ENCODE measurements around the gene SLC28A3.

Gene SLC28A3

GRCh38 chr9:84296146-84296843 is 44.3 kb downstream of the SLC28A3 start:
- DNase-seq = no peak

DNA sequence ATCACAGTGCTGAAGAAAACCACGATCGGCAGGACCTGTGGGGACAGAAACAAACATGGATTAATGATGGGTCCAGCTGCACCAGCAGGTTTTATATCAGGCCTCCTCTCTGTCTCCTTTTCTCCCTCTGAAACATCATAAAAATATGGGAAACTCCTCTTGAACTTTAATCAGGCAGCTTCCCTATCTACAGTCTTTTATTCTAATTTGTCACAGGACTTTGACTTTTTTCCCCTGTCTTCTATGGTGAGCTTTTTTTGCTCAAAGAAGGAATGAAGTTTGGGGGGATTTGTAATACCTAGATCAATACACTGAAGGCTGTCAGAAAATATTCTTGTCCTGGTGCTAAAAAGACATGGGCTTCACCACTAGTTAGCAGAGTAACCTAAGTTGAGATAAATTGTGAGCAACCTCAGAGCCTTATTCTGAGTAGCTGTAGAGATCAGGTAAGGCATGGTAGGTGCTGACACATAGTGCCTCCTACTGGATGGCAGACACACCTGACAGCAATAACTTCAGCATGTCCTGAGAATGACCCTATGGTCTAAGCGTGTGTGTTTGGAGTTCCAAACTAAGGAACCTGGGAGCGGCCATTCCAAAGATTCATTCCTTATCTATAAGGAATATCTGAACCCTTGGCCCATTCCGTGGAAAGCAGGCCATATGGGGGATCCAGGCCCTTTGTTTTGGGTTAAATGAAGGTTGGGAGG is 46.2 kb downstream of the SLC28A3 start:
- DNase-seq = no peak

DNA sequence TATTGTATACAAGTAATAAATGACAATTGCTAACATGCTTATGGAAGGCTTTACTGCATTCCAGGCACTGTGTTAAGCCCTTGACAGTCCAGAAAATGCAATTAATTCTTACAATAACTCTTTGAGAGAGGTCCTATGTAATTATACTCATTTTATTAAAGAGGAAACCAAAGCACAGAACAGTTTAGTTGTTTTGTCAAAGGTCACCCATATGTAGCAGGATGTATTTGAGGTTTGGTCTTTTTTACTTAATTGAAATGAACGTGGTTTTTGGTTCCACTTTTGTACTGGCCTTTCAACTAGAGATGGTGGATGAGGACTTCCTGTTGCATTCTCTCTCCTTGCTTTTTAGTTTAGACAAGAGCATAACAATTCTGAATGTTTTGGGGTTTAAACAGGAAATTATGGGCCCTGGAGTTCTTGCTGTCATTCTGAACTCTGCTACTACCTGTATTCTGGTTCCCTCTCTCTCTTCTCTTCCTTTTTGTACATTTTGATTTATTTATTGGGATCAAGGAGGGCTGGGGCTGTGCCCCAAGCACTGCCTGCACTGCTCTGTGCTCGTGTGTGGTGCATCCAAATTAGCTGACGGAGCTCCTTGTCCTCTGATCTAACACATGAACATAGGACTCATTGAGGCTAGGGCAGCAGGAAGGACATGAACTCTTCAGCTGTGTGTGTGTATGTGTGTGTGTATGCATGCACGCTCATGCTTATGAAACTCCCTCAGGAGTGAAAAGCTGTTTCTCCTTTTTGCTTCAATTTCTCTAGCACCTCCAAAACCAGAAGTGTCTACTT is 47.4 kb downstream of the SLC28A3 start:
- no peak for DNase-seq

- no peak for DNase-seq
Observed at GRCh38 chr9:84285381-84285780, 55.2 kb downstream of the SLC28A3 start.

- DNase-seq = no peak
Observed at GRCh38 chr9:84283946-84284345, 56.6 kb downstream of the SLC28A3 start.

DNA sequence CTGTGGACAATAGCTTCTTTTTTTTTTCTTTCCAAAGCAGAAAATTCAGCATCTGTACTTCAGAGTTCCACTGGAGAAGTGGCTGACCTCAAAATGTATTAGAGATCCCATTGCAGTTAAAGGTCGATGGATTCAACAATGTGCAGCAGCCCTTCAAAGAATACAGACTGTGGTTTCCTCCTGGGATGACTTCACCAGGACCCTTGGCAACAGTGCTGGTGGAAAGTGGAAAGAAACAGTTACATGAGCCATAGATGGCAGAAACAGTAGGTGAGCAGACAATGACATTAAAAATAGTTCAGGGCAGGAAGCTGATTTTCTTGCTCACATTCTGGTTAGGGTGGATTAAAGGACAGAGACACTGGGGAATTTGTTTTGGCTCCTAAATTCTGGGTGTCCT is 62.4 kb downstream of the SLC28A3 start:
- DNase-seq = no peak

GRCh38 chr9:84277646-84278045 is 62.9 kb downstream of the SLC28A3 start:
- no peak for DNase-seq

DNA sequence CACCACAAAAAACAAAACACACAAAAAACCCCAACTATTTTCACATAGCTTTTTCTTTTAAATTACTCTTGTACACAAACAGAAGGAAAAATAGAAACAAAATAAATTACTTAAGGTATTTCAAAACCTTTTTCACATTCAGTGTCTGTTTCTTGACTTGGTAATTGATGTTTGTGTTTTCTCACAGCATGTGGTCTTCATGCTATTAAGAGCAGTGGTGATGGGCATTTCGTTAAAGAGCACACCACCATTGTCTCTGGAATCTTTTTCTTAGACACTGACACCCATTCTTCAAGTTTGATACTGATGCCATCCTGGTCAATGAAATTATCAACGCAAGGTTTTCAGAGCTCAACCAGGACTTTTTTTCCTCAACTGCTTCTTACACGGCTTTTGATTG is 63.8 kb downstream of the SLC28A3 start:
- DNase-seq = no peak

DNA sequence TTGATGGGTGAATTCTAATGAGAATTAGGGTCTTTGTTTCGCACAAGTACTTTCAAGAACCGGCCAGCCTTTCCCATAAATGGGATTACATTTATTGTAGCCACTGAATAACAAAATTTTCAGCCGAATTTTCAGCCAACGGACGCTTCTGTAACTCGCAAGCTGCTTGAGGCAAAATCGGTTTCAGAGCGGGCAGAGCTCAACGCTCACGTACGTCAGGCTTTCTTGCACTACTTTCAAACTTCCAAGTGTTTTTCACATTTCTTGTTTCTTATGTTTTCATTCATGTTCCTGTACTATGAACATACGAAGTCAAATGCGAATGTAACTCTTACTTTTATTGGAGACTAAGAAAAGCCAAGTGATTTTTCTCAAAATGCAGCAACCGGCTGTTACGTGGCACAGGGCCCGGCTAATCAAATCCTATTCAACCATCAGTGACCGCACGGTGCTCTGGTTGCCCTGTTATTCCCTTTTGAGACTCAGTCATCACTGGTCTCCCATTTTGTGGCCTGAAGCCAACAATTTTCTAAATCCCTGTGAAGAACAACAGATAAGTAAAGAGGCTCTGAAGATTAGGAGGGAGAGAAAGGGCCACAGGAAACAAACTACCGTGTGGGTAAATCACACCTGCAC is 68.5 kb downstream of the SLC28A3 start:
- no peak for DNase-seq

- DNase-seq = no peak
Observed at GRCh38 chr9:84271531-84271900, 69.0 kb downstream of the SLC28A3 start.

DNA sequence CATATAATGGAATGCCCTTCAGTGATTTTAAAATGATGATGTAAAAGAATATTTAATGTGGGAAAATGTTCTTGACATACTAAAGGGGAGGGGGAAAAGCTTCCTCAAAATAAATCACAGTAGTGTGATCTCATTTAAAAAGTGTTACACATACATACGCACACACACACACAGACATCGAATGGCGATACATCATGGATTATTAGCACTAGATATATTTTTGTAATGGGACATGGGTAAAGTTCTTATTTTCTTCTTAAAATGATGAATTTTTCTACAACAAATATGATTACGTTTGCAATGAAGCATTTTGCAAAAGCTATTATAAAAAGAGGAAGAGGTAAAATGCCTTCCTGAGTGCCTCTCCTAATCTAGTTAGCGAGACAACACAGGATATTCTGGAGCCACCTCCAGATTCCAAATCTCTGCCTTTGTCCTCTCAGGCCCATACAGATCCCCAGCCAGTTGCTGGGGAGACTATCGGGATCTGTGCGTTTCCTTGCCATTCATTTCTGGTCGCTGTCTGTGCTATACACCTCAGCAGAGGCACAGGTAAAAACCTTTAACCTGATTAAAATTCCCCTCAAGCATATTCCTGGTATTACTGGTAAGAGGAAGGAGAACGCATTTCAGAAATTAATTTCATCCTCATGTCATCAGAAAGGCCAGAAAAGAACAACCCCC is 69.6 kb downstream of the SLC28A3 start:
- no peak for DNase-seq

DNA sequence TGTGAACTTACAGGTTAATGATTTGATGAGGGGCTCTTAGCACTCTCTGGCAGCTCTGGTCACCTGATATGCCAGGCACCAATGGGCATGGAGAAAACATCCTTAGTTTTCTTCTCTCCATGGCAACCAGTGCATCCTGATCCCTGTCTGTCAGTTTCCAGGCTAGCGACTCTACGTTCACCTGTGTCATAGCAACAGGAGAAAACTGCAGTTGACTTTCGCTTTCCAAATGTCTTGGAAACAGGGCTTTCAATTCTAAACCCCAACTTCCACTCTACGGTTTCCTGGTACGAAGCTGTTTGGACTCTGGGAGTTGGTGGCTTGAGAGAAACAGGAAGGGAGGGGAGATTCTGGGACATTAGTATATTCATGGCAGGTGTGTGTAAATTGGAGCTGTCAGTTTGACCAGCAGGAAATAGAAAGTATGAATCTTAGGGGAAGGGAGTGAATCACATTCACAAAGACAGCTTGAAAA is 74.4 kb downstream of the SLC28A3 start:
- no peak for DNase-seq

- DNase-seq = no peak
Observed at GRCh38 chr9:84264307-84265029, 76.1 kb downstream of the SLC28A3 start.

DNA sequence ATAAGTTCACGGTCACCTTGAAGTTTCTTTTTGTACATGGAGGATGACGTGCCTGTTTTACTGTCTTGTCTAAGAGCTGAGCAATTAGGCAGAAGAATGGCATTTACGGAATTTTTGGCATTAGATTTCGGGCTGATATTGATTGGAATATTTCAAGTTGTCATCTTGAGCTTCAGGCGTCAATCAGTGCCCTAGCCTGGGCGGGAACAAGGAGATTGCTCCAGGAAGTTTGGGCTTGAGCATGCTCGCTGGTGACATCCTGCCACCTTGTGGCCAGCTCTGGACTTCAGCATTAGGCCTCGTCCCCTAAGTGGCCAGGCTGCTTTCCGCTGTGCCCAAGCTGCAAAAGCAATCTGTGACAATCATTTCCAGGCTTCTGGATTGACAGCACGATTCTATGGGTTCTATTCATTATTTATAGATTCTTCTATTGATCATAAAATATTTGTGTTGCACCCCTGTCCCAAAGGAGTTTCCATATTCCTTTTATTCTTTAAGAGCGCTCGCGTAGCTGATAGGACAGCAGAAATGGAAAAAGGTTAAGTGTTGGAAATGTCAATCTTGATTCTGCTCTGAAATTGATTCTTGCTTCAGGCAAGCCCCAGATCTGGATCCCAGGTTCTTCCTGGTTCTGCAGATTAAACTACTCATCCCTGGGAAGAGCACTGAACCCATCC is 79.3 kb downstream of the SLC28A3 start:
- DNase-seq = peak; percentile 35

GRCh38 chr9:84258371-84258770 is 82.2 kb downstream of the SLC28A3 start:
- no peak for DNase-seq

GRCh38 chr9:84255696-84256095 is 84.9 kb downstream of the SLC28A3 start:
- no peak for DNase-seq

- no peak for DNase-seq
Observed at GRCh38 chr9:84254972-84255371, 85.6 kb downstream of the SLC28A3 start.

DNA sequence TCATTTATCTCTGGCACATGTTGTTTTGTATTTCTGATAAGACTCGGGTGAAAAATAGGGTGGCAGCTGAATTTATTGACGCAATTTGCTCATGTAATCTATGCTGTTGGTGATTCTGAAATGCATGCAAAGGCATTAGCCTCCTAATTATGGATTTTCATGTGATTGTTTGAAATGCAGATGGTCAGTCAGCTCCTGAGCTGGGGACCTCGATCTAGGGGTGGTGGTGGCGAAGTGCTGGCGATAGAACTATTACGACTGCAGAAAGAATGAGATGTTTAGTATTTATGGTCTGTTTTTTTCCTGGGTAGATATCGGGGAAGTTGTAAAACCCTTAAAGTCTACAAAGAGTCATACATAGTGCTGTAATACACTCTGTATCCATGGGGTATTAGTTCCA is 88.6 kb downstream of the SLC28A3 start:
- no peak for DNase-seq

DNA sequence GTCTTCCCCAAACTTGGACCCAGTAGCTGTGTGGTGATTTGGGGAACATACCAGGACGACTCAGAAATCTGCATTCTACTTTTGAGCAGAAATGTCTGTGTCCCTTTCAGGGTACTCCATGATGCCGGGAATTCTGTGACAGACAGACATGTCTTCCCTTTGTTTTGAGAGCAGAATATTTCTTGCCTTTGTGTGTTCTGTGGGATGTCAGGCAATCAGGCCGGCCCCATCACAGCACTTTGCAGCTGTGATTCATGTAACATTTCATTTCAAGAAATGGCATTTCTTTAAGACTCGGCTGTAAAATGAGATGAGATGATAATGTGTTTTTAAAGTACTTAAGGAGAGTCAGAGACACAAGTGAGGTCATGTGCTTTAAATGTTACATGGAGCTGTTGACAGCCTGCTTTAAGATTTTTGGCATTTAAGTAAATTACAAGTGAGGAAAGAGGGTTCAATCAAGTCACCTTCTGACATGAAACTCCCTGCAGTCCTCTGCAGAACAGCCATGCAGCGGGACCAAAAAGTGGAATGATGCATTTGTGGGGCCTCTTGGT is 98.7 kb downstream of the SLC28A3 start:
- DNase-seq = no peak

DNA sequence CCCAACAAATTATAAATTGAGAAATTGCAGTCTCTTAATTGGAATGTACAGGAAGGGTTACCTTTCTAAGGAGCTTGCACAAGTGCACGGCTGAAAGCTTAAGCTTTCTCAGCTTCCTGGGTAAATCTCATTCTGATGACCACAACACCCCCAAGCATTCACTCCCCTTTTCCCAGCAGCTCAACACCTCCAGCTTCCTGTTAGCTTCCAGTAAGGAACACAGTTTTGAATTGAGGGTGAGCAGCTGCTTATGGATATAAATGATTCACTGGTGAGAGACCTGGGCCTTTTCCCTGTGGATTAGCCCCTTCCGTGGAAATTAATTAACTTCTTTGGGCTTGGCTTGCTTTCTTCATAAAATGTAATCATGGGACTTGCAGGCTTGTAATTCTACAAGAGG is 101.2 kb downstream of the SLC28A3 start:
- DNase-seq = no peak

DNA sequence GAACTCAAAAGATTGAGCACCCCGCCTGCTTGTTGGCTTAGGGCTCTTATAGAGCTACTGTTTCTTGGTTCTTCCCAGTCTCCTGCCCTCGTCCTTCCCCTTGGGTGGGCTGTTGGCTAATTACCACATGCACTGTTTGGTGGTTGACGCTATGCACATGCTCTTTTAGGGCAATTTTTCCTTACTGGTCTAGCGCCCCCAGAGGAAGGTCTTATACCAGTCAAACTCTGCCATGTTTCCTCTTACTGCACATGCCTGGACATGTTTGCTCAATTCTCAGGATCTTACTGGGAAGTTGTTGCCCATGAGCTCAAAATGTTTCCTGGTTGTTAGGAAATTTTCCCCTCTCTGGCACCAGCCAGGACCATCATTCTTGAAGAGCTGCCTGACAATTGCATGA is 101.9 kb downstream of the SLC28A3 start:
- no peak for DNase-seq

Measured in T-helper 9 cell (primary cell).